ENCODE measurements around the gene ACOX3. TPM values are rescaled to one million over a fixed set of nuclear protein-coding genes. Genes with fewer than 3 reads are reported as not detected.
A peak's percentile ranks its signal among the peaks of the same experiment; 100 is the strongest.
"Not testable (repeated sequence)": the region's sequence is repeated elsewhere in the genome, so short reads cannot be mapped to it uniquely, and the experiment has no call there.

ACOX3 gene
- polyA plus RNA-seq (ENCODE audit: insufficient read length in 10 of 10), result 10 to 100 TPM; 12.6 to 20.2 (median 15.5) TPM
- long read RNA-seq, donor 1, result 0 reads
- long read RNA-seq, donor 2, result 0 reads
- long read RNA-seq, donor 3, result 0 reads
- long read RNA-seq, donor 4, partial matches to known transcripts, result 0 of 1 reads
- long read RNA-seq, donor 4, other reads (novel, unspliced or antisense), result 0 of 1 reads
- long read RNA-seq, donor 5, result 0 reads
- long read RNA-seq, donor 6, partial matches to known transcripts, result 0 of 3 reads
- long read RNA-seq, donor 6, other reads (novel, unspliced or antisense), result 0 of 3 reads
- long read RNA-seq, donor 7, result 0 reads
- long read RNA-seq, donor 8, result 0 reads
- long read RNA-seq, donor 9, partial matches to known transcripts, result 0 of 1 reads
- long read RNA-seq, donor 9, other reads (novel, unspliced or antisense), result 0 of 1 reads

DNA sequence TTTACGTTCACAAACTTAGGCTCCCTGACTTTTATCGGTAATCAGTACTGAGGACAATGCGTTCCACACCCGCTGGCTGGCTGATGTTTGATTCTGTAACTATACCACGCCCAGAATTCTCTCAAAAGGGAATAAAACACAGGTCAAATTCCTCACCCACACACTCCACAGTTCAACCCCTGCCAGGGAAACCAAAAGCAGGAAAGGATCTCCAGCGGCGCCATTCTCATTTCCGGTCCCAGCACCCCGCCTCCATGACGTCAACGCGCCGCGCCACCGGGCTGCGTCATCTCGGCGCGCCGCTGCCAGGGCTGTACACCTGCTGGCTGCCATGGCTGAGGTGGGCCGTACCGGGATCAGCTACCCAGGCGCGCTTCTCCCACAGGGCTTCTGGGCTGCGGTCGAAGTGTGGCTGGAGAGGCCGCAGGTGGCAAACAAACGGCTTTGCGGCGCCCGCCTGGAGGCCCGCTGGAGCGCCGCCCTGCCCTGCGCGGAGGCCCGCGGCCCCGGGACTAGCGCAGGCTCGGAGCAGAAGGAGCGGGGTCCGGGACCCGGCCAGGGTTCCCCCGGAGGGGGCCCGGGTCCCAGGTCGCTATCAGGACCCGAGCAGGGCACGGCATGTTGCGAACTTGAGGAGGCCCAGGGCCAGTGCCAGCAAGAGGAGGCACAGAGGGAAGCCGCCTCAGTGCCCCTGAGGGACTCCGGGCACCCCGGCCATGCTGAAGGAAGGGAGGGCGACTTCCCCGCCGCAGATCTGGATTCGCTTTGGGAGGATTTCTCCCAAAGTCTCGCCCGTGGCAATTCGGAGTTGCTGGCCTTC lies at the start of gene ACOX3, which contains the start of gene TRMT44:
Gene ACOX3 (minus strand): TSS at position 232 of the 820 bp plus-strand sequence. CDS start 24,202 bp downstream, outside the sequence.
Gene TRMT44 (plus strand): TSS at position 286 of the 820 bp plus-strand sequence. CDS start 46 bp downstream, at position 332.
- peak; percentile 91 to 97 (median 94) for DNase-seq

GRCh38 chr4:8488791-8489369 lies 48.4 kb upstream of the ACOX3 start:
- no peak for DNase-seq

- DNase-seq, result not testable (repeated sequence)
Observed at GRCh38 chr4:8486643-8487042, 46.1 kb upstream of the ACOX3 start.

DNA sequence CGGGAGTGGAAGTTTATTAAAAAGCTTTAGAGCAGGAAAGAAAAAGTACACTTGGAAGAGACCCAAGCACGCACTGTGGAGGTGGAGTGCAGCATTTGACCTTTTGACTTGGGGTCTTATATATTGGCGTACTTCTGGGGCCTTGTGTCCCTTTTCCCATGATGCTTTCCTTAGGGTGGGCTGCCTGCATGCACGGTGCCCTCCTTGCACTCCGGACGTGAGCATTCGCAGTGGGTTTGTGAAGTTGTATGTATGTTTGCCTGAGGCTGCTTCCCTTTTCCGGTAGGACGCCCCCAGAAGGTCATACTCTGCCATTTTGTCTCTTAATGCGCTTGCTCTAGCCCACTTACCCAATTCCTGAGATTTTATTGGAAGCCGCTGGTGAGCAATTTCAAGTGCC lies 39.7 kb upstream of the ACOX3 start:
- no peak for DNase-seq

DNA sequence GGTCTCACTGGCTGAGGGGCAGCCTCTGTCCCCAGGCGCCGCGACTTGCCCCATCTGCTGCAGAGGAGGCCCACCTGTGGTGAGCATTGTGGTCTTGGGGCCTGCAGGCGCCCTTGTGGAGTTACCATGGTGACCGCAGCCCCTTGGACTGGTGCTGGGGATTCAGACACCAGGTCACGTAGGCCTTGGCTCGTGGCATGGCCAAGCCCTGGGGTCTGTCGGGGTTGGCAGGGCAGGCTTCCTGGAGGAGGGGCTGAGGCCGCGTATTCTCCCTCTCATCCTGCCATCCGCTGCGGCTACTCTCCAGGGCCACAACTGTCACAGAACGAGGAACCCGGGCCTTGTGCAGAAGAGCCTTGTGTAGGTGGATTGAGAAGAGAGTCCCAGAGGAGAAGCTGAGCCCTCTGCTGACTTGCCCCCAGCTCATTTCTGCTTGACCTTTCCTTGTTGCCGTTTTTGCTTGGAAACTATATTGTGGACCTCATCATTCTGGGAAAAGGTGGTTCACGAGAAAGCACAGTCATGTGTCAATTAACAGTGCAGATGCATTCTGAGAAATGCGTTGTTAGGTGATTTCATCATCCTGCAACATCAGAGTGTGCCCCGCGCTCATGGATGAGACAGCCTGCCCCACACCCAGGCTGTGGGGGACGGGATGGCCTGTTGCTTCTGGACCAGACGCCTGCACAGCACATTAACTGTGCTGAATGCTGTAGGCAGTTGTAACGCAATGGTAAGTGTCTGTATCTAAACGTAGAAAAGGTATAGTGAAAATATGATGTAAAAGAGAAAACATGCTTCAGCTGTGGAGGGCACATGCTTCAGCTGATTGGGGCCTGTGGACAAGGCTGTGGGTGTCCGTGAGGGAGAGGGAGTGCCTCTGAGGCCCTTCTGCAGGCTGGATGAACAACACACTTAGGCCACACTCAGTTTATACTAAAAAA lies 38.5 kb upstream of the ACOX3 start:
- no peak for DNase-seq

DNA sequence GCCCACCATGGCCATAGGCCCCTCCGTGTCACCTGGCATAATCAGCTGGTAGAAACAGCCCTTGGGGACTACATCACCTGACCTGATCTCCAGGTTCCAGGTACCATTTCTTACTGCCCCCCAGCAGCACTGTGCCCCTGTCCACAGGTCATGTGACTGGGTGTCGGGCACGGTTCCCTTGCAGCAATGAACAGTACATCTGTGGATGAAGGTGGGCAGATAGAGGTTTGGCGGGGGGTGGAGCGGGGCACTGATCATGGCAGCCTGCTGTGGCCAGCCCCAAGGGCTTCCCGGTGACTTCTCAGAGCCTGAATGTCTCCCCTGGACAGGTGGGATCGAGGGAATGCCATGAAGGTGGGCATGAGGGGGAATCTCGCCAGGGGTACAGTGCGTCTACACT lies 37.8 kb upstream of the ACOX3 start:
- DNase-seq, result no peak

GRCh38 chr4:8477676-8478075 lies 37.2 kb upstream of the ACOX3 start:
- DNase-seq, result no peak

DNA sequence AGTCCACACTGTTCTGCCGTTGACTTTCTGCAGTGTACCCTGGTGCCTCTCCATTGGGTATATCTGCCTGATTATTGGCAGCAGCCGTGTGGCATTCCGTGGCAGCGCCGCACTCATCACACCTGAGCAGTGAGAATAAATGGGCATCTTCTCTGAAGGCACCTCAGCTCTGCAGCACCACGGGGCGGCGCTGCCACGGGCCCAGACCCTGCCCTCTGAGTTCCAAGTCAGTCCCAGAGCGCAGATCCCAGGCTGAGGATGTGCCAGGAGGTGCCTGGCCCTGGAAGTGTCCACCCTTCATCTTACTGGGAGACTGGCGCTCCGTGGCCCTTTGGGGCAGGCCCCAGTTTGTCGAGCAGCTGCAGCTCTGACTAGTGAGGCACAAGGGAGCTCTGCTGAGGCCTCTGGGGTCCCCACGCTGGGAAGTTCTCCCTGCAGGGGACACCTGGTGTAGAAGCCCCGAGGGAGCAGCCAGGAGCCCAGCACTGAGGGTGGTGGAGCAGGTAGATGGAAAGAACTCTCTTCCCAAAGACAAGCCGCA lies 36.6 kb upstream of the ACOX3 start:
- DNase-seq, result no peak

- DNase-seq, result no peak
Observed at GRCh38 chr4:8475751-8476575, 35.4 kb upstream of the ACOX3 start.

GRCh38 chr4:8474856-8475255 lies 34.3 kb upstream of the ACOX3 start:
- no peak for DNase-seq

DNA sequence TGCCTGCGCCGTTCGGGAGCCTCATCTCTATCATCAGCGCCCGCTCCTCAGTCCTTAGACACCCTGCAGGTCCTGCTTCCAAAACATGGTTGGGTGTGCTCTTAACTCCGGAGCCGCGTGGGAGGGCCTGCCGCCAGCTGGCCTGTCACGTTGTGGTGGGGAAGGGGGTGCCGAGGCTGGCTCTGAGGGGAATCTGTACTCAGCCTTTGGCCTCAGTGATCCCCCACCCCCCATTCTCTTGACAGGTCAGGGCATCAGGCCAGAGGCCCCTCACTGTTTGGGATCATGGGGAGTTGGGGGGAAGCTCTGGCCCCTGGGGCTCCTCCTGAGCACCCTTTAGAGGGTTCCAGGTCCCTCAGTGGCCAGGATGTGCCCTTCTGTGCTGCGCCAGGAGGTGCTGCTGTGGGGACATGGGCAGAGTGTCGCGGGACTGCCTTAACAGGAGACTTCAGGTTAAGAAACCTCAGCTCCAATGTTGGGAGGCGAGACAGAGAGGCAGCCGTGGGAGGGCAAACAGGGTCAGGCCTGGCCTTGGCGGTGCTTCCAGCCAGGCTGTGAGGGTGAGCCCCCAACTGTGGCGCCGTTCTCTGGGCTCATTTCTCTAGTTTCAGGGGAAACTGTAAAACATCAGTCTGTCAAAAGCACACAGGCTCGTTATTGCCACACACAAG lies 33.5 kb upstream of the ACOX3 start:
- peak in 1 of 3 donors; percentile 30 for DNase-seq

- peak in 1 of 3 donors; percentile 25 for DNase-seq
Observed at GRCh38 chr4:8473198-8473919, 32.8 kb upstream of the ACOX3 start.

DNA sequence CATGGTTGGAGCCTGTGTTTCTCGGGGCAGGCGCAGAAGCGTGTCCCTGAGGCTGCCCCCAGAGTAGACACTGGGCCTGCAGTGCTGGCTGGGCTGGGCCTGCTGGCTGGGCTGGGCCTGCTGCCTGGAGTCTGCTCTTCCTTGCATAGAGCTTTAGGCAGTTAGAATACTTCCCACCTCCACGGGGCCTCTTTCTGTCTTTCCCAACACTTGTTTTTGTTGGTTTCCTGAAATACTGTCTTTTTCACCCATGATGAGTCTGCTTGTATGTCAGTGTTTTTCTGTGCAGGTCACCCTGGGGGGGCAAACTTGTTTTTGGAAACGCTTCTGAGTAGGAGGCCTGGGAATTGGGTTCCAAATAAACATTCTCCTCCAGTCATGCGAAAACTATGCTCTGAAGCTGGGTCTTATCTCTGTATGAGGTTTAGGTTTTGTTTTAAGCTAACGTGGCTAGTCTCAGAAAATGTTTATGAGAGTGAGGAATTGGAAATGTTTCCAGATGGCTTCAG lies 32.2 kb upstream of the ACOX3 start:
- peak; percentile 48 to 88 (median 71) for DNase-seq

GRCh38 chr4:8472158-8472688 lies 31.7 kb upstream of the ACOX3 start:
- no peak for DNase-seq

DNA sequence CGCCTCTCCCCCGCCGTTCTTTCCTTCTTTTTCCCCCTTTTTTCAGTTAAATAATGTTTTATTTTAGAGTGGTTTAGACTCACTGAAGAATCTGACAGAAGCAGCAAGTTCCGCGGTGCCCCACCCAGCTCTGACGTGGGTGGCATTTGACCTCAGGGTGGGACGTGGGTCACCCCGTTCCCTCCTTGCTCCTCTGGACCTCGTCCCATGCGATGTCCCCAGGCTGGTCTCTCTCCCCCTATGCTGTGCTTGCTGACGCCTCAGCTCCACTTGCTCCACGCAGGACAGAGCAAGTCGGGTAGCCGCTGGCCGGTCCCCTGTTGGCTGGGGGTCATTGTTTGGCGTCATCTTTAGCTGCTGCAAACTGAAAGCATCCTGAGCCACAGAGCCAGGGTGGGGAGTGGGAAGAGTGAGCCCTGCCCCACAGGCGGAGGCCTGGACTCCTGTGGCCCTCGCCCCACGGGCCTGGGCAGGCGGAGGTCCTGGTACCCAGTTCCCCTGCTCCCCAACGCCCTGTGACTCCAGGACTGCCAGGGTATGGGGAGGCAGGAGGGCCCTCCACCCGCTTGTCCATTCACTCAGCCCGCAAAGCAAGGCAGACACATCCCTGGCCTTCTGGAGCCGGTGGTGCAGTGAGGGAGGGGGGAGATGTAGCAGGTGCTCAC lies 30.8 kb upstream of the ACOX3 start:
- DNase-seq, result no peak

GRCh38 chr4:8470451-8471024 lies 30.0 kb upstream of the ACOX3 start:
- no peak for DNase-seq

GRCh38 chr4:8469550-8469949 lies 29.0 kb upstream of the ACOX3 start:
- DNase-seq, result no peak
